Left renal pelvis (tissue), 4 donors: ENCODE data around the gene ATP11A. TPM values are rescaled to one million over a fixed set of nuclear protein-coding genes. Genes with fewer than 3 reads are reported as not detected.
"Not testable (repeated sequence)": the region's sequence is repeated elsewhere in the genome, so short reads cannot be mapped to it uniquely, and the experiment has no call there.

Experiments
- DNase-seq, 4 donors: peaks; one replicate each; pipeline ENCODE4 v3.0.0-alpha.2; 2013; ENCODE audit warnings: low read depth in 4 of 4, low spot score in 3 of 4
- polyA plus RNA-seq, 4 donors: library from polyadenylated mRNA; unstranded; fragments of 120-200 nt; gene quantifications; one replicate each; pipeline ENCODE4 v1.2.1, GENCODE V29; 2013; ENCODE audit not compliant: insufficient read length in 4 of 4

ATP11A gene
- polyA plus RNA-seq, 4 donors: 26.6 to 49.9 (median 46.8) TPM

DNA sequence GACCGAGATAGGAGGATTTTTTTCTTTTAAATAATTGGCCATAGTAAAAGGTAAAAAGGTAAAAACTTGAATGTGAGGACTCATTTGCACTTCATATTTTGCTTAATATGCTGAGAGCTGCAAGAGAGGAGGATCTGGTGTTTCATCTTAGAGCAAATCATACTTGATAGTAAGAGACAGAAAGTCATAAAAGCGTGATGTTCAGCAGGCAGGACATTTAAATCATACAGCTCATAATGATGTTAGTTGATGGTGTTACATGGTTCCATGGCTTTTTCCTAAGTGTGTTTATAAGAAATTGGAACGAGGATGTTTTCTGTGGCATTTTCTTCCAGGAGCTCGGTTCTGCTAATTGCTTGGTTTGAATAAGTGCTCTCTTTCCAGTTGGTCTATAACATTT lies 16.3 kb downstream of the ATP11A start:
- no peak for DNase-seq

GRCh38 chr13:112708560-112709240 lies 18.9 kb downstream of the ATP11A start:
- no peak for DNase-seq

DNA sequence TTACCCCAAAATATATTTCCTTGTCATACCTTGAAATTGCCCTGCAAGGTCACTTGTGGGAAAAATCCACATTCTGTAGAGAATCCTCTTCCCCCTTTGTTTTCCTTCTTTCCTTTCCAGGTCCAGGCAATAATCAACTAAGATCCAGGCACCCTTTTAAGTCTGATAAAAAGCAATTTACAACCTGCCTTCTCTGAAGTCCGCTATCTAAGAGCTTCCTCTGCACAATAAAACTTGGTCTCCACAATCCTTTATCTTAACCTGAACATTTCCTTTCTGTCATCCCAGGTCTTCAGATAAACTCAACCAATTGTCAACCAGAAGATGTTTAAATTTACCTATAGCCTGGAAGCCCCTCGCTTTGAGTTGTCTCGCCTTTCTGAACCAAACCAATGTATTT lies 19.5 kb downstream of the ATP11A start:
- not testable (repeated sequence) for DNase-seq

- no peak for DNase-seq
These were observed 20.3 kb downstream of the ATP11A start for GRCh38 chr13:112709825-112710783.

DNA sequence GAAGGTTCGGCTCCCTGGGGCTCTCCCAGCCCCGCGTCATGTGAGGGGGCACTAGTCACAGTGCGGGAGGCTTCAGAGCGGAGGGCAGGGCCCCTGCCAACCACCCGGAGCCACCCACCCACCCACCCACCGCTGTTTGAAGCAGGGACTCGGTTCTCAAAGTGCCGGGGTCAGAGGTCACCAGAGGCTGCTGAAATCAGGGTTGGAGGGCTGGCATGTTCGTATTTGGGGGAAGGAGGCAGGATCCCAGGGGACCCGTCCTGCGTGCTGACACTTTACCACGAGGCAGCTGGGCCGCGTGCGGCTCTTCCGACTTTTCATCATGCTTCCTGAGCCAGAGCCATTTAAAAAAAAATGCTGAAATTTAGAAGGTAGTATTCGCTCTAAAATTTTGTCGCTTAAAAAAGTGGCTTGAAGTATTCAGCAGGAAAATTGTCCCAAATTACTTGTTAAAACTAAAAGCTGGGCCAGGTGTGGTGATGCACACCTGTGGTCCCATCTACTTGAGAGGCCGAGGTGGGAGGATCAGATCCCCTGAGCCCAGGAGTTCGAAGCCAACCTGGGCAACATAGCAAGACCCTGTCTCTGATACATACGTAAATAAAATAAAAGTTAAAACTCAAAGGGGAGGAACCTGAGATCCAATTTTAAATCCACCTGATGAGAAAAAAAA lies 21.2 kb downstream of the ATP11A start:
- DNase-seq: no peak

DNA sequence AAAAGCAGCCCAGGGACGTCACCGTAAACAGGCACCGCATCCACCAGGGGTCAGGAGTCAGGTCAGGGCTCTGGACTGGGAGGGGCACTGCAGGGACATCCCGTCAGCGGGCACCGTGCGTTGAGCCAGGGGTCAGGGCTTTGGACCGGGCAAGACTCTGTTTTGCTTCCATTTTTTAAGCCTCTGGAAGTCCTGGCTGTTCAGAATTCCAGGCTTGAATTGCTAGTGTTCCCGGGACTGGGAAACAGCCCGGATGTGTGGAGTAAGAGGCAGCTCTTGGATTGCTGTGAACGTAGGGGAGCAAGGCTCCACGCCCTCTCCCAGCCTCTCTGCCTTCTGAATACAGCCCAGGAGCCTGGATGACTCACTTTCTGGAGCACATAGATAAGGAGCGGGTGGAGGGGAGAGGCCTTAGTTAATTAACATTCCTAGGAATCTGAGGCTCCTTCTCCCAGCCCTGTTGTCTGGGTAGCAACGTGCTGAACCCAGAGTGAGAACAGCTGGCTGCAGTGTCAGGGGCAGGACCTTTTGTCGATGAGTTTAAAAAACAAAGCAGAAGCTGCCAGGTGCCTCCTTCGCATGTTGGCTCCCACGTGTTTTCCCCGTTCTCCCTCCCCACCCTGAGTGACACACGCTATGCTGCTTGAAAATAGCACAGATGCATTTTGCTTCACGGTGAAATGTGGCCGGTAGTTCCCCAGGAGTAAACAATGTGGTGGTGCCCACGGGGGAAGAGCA lies 21.9 kb downstream of the ATP11A start:
- DNase-seq: peak in 2 of 4 donors; percentile 65 to 68

DNA sequence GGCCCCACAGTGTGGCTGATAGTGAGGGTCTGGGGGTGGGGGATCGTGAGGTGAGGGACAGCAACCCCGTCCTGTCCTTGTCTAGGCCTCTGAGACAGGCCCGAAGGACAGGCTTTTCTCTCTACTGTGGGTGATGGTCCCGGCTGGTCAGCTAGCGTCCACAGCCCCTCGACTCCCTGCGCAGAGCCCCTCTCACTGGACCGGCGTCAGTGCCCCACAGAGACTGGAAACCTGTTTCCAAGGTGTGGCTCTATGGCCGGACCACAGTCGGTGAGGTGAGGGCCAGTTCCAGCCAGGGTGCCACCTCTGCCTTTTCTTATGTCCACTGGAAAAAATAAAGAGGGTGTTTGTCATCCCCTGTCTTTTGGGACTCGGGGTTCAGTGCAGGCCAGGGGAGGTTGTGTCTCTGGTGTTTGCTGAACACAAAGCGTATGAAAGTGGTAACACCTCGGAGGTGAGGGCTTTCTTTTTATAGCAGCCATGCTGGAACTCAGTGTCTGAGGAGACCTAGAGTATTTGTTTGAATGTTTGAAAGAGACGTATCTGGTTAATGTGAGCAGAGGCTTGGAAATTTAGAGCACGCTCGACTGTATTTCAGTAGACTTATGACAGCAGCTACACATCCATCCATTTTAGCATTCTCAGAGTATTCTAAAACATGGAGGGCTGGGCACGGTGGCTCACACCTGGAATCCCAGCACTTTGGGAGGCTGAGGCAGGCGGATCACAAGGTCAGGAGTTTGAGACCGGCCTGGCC lies 22.8 kb downstream of the ATP11A start:
- DNase-seq: no peak

- DNase-seq: no peak
These were observed 23.8 kb downstream of the ATP11A start for GRCh38 chr13:112713517-112714253.

DNA sequence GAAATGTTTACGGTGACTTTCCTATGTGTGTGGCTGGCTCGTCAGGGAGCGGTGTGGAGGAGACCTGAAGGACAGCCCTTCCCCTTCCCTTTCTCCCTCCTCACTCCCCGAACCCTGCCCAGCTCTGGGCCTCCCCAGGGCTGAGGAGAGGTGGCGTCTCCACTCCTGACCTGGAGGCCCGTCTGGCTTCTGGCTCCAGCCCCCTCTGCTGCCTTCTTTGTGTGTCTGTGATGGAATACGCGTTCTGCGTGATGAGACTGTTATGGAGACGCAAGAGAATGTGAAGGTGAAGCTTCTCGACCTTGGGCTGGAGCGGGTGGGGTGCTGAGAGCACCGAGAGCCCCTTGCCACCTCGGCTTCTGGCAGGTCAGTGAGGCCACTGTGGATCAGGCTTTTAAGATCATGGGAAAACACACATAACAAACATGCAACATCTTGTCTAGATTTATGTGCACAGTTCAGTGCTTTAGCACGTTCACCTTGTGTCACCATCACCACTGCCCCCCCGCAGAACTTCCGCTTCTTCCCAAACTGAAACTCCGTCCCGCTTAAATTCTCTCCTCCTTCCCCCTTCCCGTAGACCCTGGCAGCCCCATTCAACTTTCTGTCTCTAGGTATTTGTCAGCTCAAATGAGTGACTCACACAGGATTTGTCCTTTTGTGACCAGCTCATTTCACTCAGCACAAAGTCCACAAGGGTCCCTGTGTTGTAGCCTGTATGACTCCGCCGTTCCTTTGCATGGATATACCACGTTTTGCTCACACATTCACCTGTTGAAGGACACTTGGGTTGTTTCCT lies 24.7 kb downstream of the ATP11A start:
- no peak for DNase-seq

- no peak for DNase-seq
These were observed 25.4 kb downstream of the ATP11A start for GRCh38 chr13:112715210-112715609.

DNA sequence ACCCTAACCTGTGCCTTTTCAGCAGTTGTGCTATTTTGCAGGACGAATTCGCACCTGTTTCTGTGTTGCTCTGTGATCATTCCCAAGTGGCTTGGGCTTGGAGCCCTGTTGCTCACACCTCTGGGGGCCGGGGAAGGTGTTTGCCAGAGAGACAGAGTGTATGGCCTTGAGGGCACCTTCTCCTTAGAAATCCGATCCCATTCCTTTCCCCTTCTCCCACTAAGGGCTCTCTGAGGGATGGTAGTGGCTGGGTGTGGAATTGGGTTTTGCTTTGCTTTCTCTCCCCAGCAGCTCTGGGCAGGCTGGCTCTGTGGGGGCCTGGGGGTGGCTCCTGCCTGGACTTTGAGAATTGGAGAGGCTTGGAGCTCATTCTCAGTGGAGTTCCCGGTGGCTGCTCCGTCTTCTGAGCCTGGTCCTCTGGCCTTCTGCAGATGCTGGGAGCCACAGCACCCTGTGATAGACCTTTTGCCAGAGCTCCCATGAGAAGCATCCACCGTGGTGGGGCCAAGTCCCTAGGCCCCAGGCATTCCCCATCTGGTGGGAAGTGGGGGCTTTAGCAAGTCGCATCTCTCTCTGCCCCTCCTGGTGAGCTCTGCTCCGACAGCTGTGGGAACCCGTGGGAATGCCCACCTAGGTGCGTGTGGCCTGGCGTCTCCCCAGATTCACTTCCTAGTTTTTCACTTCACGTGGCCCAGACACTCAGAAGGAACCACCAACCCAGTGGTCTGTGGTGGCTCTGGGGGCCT lies 26.1 kb downstream of the ATP11A start:
- DNase-seq: no peak

- DNase-seq: no peak
These were observed 26.6 kb downstream of the ATP11A start for GRCh38 chr13:112716461-112716820.

DNA sequence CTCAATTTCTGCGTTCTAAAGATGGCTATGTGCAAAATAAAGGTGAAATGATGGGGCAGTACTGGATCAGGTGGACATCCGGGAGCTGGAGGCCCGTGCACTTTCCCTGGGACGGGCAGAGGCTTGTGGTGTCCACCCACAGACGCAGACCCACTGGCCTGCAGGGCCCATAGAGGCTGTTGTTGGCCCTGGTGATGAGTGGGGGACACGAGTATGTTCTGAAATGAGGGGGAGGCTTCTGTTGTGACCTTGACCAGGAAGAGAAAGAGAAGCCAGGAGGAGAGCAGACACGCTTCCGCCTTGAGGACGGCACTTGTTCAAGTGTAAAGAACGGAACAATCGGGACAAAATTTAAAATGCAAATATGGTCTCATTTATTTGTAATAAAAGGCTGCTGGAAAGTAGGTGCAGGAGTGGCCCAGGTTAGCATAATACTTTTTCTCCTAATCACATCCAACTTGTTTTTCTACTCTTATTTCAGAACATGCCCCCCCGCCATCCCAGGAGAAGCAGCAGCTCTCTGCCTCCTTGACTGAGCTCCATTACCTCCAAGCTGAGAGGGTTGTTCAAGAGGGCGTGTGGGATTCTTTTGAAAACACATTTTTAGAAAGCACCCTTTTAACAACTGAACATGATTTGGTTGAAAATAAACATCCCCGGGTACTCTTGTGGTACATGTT lies 27.1 kb downstream of the ATP11A start:
- no peak for DNase-seq

DNA sequence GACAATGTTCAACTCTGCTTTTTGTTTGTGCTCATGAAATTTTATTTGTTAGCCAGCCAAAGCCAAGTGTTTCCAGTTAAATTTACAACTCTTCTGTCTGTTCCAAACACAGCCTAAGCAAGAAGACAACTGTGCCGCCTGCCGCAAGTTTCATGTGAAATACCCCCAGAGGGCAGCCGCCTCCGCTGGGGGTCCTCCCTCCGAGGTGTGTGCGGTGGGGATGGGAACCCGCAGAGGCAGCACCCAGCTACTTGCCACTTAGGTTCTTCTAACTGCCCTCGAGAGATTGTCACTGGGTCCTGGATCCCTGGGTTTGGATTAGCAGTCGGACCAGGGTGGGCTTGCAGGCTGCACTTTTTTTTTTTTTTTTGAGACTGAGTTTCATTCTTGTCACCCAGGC lies 28.5 kb downstream of the ATP11A start:
- no peak for DNase-seq

GRCh38 chr13:112719016-112719415 lies 29.2 kb downstream of the ATP11A start:
- DNase-seq: no peak

- no peak for DNase-seq
These were observed 29.7 kb downstream of the ATP11A start for GRCh38 chr13:112719556-112719955.

- no peak for DNase-seq
These were observed 30.4 kb downstream of the ATP11A start for GRCh38 chr13:112720251-112720650.
